OCI-LY3 (cell line): ENCODE data around the gene ARHGAP15.

Experiments used
- H2AFZ ChIP-seq: fragments of 200-600, 300-600 bp; shearing (Covaris generic); 2 replicates; pipeline ENCODE4 v1.6.0; 2014; ENCODE audit warnings: antibody characterized with exemption, low read depth, low read length
- H3K27ac ChIP-seq: fragments of 200-600, 300-600 bp; sonication (generic); 2 replicates; pipeline ENCODE4 v1.5.1; 2014; ENCODE audit warnings: mild to moderate bottlenecking, low read length, moderate library complexity, mixed read lengths
- H3K27me3 ChIP-seq: fragments of 200-600, 300-600 bp; sonication (generic); 2 replicates; pipeline ENCODE4 v1.6.1; 2014; ENCODE audit warnings: low read depth, low read length, mixed read lengths
- H3K36me3 ChIP-seq: fragments of 200-600, 300-600 bp; sonication (generic); replicated peaks from 2 replicates; pipeline ENCODE3; 2014; ENCODE audit warnings: low read depth, low read length, mixed read lengths
- H3K4me1 ChIP-seq: fragments of 300-600, 200-600 bp; sonication (generic); 2 replicates; pipeline ENCODE4 v1.6.1; 2014; ENCODE audit warnings: low read length, mixed read lengths
- H3K4me2 ChIP-seq: fragments of 200-600, 300-600 bp; sonication (generic); 2 replicates; pipeline ENCODE4 v1.6.1; 2014; ENCODE audit warnings: low read length, mixed read lengths
- H3K4me3 ChIP-seq: fragments of 300-600, 200-600 bp; sonication (generic); 2 replicates; pipeline ENCODE4 v1.5.1; 2014; ENCODE audit warnings: antibody characterized with exemption, mild to moderate bottlenecking, low read length, moderate library complexity
- H3K79me2 ChIP-seq: fragments of 300-600, 200-600 bp; shearing (Covaris generic); 2 replicates; pipeline ENCODE4 v1.6.1; 2014; ENCODE audit warnings: mild to moderate bottlenecking, low read length, mixed read lengths
- H3K9ac ChIP-seq: fragments of 300-600, 200-600 bp; shearing (Covaris generic); 2 replicates; pipeline ENCODE4 v1.6.0; 2014; ENCODE audit warnings: mild to moderate bottlenecking, low read length, moderate library complexity
- H3K9me3 ChIP-seq: fragments of 200-600, 300-600 bp; shearing (Covaris generic); 2 replicates; pipeline ENCODE4 v1.6.1; 2014; ENCODE audit warnings: low read length, mixed read lengths; ENCODE audit not compliant: insufficient read depth
- H4K20me1 ChIP-seq: fragments of 200-600, 300-600 bp; sonication (generic); 2 replicates; pipeline ENCODE4 v1.6.1; 2016; ENCODE audit warnings: low read length, mixed read lengths; ENCODE audit not compliant: insufficient read depth
- EZH2phosphoT487 ChIP-seq: fragments of 200-600 bp; shearing (Covaris generic); IDR thresholded peaks from 2 replicates; pipeline ENCODE4 v1.6.1; 2018; ENCODE audit warnings: antibody characterized with exemption, mixed run types, low read depth
- TF ChIP-seq, protein P1 (sequence below): fragments of 200-600, 300-600 bp; sonication (generic); IDR thresholded peaks from 2 replicates; pipeline ENCODE4 v1.5.1; 2014; ENCODE audit warnings: antibody characterized with exemption, low read length, low read depth

The ARHGAP15 gene

DNA sequence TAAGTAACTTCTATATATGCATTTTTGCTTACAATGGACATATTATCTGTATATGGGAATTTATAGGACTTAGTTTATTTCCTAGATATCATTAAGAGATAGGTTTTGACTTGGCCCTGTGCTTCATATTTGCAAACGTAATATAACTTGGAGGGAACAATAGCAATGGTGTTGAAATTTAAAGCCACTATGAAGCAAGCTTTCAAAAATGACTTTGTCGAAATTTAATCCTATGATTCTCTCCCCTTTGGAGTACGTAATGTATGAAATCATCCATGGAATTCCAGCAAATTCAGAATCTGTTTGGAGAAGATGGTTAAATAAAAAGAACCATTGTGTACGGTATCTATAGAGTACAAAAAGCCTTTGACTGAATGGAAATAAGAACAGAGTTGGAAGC lies 486.3 kb downstream of the ARHGAP15 start:
- no peaks in the 10 kb centered on the region for H3K36me3 ChIP-seq
- no peak overlapping the region for H3K4me3 ChIP-seq
- H3K4me1 ChIP-seq, result no peaks in the 10 kb centered on the region
- no peaks in the 10 kb centered on the region for H3K27me3 ChIP-seq
- no peaks in the 10 kb centered on the region for H3K9me3 ChIP-seq
- H3K4me2 ChIP-seq, result no peak overlapping the region
- H3K27ac ChIP-seq, result no peak overlapping the region
- TF ChIP-seq EZH2phosphoT487, result no peak
- TF ChIP-seq, protein P1, sequence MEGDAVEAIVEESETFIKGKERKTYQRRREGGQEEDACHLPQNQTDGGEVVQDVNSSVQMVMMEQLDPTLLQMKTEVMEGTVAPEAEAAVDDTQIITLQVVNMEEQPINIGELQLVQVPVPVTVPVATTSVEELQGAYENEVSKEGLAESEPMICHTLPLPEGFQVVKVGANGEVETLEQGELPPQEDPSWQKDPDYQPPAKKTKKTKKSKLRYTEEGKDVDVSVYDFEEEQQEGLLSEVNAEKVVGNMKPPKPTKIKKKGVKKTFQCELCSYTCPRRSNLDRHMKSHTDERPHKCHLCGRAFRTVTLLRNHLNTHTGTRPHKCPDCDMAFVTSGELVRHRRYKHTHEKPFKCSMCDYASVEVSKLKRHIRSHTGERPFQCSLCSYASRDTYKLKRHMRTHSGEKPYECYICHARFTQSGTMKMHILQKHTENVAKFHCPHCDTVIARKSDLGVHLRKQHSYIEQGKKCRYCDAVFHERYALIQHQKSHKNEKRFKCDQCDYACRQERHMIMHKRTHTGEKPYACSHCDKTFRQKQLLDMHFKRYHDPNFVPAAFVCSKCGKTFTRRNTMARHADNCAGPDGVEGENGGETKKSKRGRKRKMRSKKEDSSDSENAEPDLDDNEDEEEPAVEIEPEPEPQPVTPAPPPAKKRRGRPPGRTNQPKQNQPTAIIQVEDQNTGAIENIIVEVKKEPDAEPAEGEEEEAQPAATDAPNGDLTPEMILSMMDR, result no peak
- no peaks in the 10 kb centered on the region for H4K20me1 ChIP-seq
- no peak overlapping the region for H2AFZ ChIP-seq
- no peak overlapping the region for H3K9ac ChIP-seq
- H3K79me2 ChIP-seq, result no peaks in the 10 kb centered on the region

DNA sequence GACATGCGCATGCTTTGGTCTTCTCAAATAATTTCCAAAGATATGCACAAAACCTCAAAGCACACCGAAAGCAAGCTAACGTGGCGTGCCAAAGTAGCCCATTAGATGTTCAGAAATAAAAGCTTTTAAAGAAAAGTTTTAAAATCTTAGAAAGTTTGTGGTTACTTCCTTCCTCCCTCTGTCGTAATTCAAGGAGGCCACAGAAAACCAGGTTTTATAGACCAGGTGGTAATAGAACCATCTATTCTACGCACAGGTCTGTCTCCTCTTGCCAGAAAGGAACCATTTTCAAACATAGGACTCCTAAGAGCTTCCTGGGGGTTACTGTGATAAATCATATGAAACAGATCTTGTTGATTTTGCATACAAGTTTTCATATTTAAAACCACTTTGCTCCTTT lies 487.2 kb downstream of the ARHGAP15 start:
- no peak overlapping the region for H3K9ac ChIP-seq

DNA sequence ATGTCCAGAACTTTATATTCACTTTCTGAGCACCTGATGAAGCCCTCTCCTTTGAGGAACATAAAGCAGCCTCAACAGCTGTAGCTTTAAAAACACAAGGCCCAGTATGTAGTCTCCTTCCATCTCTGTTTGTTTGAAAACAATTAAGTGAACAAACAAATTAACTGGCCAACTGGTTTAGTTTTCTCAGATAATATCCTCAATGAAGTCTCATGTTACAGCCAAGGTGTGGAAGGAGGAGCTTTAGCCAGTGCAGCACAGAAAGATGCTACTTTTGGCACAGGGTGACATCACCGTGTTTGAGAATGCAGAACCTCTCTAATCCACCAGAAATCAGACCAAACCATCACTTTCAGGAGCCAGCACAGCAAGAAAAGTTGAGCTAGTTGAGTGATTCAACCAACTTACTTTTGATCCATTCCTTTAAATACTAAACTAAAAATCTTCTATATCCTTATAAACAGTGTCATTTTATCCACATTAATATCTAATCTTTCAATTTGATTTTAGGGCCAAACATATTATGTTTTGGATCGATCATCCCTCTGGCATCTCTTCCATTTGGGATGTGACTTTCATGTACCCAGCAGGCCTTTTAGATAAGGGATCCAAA lies 488.7 kb downstream of the ARHGAP15 start:
- Histone ChIP-seq H3K4me2 (no peak overlapping the region), H3K27ac (no peak overlapping the region), H3K4me1 (no peaks in the 10 kb centered on the region), H3K9me3 (no peaks in the 10 kb centered on the region), H4K20me1 (no peaks in the 10 kb centered on the region), H3K9ac (no peak overlapping the region), H3K4me3 (no peak overlapping the region), H3K27me3 (no peaks in the 10 kb centered on the region), H2AFZ (no peak overlapping the region), H3K79me2 (no peaks in the 10 kb centered on the region), H3K36me3 (no peaks in the 10 kb centered on the region)
- TF ChIP-seq, protein P1, result no peak
- TF ChIP-seq EZH2phosphoT487, result no peak

More for the DNA sequence above, 487.2 kb downstream of the ARHGAP15 start:
- H3K36me3 ChIP-seq, result no peaks in the 10 kb centered on the region
- no peak overlapping the region for H3K4me3 ChIP-seq
- no peaks in the 10 kb centered on the region for H3K4me1 ChIP-seq
- no peak overlapping the region for H2AFZ ChIP-seq
- no peak for TF ChIP-seq EZH2phosphoT487
- TF ChIP-seq, protein P1, result no peak
- H3K79me2 ChIP-seq, result no peaks in the 10 kb centered on the region
- no peaks in the 10 kb centered on the region for H3K9me3 ChIP-seq
- H3K27me3 ChIP-seq, result no peaks in the 10 kb centered on the region
- no peak overlapping the region for H3K27ac ChIP-seq
- H4K20me1 ChIP-seq, result no peaks in the 10 kb centered on the region
- no peak overlapping the region for H3K4me2 ChIP-seq

DNA sequence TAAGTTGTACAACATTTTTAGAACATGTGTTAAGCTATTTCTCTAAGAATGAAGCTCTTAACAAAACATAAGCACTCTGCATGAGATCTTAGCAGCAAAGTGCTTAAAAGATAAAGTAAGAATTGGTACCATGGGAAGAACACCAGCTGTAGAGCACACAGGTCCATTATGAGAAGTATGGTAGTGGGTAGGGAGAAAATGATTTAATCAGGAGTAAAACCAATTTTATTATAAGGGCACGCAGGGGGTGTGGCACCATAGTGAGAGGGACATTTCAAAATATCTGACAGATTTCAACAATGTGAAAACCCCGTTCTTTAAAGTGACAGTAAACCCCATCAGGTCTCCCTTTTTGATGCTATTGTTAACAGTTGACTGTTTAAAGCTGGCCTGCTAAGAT lies 492.9 kb downstream of the ARHGAP15 start:
- H4K20me1 ChIP-seq, result no peaks in the 10 kb centered on the region
- H3K4me1 ChIP-seq, result no peaks in the 10 kb centered on the region
- peaks cover 4% of the 10 kb centered on the region for H3K36me3 ChIP-seq
- no peak overlapping the region for H3K27ac ChIP-seq
- no peaks in the 10 kb centered on the region for H3K27me3 ChIP-seq
- H3K9me3 ChIP-seq, result no peaks in the 10 kb centered on the region
- H3K79me2 ChIP-seq, result no peaks in the 10 kb centered on the region
- no peak for TF ChIP-seq EZH2phosphoT487
- TF ChIP-seq, protein P1, result no peak
- H3K9ac ChIP-seq, result no peak overlapping the region
- H3K4me3 ChIP-seq, result no peak overlapping the region
- H3K4me2 ChIP-seq, result no peak overlapping the region
- no peak overlapping the region for H2AFZ ChIP-seq
